C4-2B (cell line): ENCODE data around the gene NBAS.

Source experiments
- ZFX ChIP-seq: fragments of 450-650 bp; IDR thresholded peaks from 2 replicates; pipeline ENCODE4 v1.6.1; 2017
- TF ChIP-seq, protein P1 (sequence below): fragments of 450-650 bp; conservative IDR thresholded peaks from 2 replicates; pipeline ENCODE4 v1.5.1; 2017; ENCODE audit warnings: mild to moderate bottlenecking

DNA sequence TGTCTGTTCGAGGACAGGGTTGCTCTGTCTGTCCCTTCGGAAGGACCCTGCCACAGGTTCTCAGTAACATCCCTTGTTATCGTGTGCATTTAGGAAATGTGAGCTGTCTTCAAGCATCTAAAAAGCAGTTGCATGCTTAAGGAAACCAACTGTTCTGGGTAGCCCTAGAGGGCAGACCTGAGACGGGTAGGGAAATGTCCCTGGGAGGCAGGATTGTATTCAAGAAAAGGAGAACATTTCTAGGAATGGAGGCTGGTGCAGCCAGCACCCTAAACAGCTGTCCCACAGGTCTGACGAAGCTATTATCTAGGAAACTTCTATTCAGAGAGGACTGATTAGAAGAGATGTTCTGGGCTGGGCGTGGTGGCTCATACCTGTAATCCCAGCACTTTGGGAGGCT is 414.2 kb downstream of the NBAS start:
- TF ChIP-seq, protein P1, sequence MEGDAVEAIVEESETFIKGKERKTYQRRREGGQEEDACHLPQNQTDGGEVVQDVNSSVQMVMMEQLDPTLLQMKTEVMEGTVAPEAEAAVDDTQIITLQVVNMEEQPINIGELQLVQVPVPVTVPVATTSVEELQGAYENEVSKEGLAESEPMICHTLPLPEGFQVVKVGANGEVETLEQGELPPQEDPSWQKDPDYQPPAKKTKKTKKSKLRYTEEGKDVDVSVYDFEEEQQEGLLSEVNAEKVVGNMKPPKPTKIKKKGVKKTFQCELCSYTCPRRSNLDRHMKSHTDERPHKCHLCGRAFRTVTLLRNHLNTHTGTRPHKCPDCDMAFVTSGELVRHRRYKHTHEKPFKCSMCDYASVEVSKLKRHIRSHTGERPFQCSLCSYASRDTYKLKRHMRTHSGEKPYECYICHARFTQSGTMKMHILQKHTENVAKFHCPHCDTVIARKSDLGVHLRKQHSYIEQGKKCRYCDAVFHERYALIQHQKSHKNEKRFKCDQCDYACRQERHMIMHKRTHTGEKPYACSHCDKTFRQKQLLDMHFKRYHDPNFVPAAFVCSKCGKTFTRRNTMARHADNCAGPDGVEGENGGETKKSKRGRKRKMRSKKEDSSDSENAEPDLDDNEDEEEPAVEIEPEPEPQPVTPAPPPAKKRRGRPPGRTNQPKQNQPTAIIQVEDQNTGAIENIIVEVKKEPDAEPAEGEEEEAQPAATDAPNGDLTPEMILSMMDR = no peak
- TF ChIP-seq ZFX = no peak
